CD4-positive, alpha-beta T cell treated with Interleukin-1 beta for 1 hour (primary cell): ENCODE results near the gene ABCA13.

Experiments
- DNase-seq, 2 donors: peaks; one replicate each; pipeline ENCODE4 v3.0.0-alpha.2; 2020 to 2022

Gene ABCA13

DNA sequence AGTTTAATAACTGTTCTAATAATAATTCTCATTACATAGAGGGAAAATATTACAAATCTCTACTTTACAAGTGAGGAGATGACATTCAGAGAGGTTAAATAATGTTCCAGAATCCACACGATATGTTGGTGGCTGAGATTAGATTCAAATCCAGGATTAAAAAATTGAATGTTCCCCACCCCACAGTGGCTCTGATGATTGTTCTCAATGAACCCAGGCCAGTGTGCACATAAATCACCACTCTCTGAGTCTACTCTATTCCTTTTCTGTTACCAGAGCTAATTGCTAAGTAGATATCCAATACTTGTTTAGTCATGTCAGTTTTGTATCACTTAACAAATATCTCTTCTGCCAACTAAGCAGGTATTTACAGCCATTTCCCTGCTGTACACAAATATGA, 281.0 kb downstream of the ABCA13 start:
- DNase-seq = no peak

- DNase-seq = no peak
Measured at GRCh38 chr7:48454750-48455192, 283.5 kb downstream of the ABCA13 start.

DNA sequence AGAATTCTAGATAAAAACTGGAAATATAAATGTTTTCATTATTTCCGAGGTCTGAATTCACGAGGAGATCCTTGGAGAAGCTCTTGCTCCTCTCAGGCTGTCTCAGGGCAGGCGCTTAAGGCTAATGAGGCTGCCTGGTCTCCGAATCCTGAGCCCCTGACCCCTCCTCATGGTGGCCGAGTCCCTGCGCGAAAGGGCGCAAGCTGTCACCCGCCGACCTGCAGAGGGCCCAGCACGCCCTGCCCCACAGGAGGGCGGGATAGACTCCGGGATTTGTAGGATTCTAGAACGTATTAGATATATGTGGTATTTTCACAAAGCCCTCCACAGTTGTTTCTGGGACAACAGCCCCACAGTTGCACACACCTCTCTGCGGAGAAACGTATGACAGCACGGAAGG, 284.1 kb downstream of the ABCA13 start:
- DNase-seq = no peak

GRCh38 chr7:48458701-48459524, 287.7 kb downstream of the ABCA13 start:
- no peak for DNase-seq

- no peak for DNase-seq
Measured at GRCh38 chr7:48466713-48467112, 295.5 kb downstream of the ABCA13 start.

DNA sequence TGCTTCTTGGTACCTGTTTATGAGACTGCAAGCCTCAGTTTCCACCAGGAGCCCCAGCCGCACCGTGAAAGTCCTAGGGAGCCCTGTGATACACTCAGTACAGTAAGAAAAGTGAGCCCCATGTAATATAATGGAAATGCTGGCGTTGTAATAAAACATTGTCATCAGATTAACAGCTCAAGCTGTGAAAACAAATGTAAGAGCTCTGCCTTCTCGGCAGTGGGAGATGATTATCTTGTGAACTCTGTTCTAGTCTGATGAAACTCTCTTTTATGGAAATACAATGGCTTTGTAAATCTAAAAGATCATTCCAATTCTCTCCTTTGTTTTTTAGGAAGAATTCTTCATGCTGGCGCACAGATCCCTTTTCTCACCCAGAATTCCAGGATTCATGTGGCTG, 299.9 kb downstream of the ABCA13 start:
- no peak for DNase-seq

GRCh38 chr7:48472640-48473039, 301.4 kb downstream of the ABCA13 start:
- no peak for DNase-seq

GRCh38 chr7:48473205-48473865, 302.1 kb downstream of the ABCA13 start:
- DNase-seq = no peak

- DNase-seq = no peak
Measured at GRCh38 chr7:48481235-48481634, 310.0 kb downstream of the ABCA13 start.

- DNase-seq = no peak
Measured at GRCh38 chr7:48497521-48497920, 326.3 kb downstream of the ABCA13 start.

DNA sequence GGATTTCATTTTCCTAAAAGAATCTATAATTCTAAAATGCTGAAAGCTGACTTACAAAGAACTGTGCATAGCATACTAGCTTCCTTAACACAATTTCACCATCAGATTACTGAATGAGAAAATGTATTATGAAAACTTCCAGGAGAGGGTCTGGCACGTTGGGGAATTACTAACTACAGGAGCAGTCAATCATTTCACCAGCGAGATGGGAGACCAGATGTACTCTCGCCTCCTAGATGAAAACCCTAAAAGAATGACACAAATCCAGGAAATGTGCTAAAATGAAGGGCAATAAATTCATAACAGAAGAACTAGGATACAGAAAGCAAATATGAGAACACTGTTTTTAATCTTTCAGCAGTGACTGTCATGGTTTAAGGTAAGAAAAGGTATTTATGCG, 330.8 kb downstream of the ABCA13 start:
- no peak for DNase-seq

DNA sequence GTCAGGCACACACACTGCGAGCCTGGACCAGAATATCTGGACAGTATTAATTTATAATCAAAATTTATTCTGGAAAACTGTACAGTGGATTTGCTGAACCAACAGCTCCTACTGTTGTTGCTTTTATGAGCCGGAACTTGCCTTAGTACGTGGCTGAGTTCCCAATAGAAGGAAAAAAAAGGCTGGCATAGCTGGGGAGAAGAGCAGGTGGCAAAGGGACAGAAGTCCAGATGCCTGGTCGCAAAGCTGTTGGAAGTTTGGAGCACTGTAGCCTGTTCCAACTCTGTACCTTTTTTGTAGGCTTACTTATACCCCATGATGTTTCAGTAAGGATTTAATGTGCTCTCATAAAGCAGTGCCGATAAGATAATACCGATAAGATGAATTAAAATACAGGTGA, 333.8 kb downstream of the ABCA13 start:
- DNase-seq = no peak

GRCh38 chr7:48505466-48505865, 334.2 kb downstream of the ABCA13 start:
- no peak for DNase-seq

GRCh38 chr7:48506569-48506968, 335.3 kb downstream of the ABCA13 start:
- DNase-seq = no peak

DNA sequence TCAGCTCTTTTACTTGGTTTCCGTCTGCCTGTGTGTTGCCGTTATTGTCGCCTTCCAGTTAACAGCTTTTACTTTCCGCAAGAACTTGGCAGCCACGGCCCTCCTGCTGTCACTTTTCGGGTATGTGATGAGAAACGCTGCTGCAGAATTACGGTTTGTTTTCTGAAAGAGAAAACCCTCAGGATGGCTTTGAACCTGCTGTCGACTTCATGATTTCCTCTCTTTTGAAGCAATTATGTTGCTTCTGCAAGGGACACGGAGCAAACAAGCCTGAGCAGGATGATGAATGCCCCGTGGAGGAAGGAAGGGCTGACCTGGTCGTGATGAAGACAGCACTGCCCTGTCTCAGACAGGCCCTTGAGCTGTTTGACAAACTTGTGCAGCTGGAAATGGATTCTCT, 339.8 kb downstream of the ABCA13 start:
- DNase-seq = no peak

- no peak for DNase-seq
Measured at GRCh38 chr7:48512892-48513291, 341.6 kb downstream of the ABCA13 start.

GRCh38 chr7:48515171-48515570, 343.9 kb downstream of the ABCA13 start:
- DNase-seq = no peak

DNA sequence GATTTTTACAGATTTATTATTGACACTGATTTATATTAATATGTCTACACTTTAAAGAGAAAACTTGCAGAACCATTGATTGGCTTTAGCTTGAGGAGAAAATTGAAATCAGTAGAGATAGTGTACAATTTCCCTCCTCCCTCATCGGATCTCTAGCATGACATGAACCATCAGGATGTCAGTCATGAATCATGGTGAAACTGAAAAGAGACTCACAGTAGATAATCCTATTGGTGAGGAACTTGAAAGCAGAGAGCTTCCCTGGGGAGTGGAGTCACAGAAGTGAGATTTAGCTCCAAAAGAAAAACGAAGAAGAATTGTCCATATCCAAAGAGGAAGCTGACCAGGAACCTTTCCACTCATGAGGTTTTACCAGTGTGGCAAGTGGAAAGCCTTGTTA, 346.8 kb downstream of the ABCA13 start:
- no peak for DNase-seq

DNA sequence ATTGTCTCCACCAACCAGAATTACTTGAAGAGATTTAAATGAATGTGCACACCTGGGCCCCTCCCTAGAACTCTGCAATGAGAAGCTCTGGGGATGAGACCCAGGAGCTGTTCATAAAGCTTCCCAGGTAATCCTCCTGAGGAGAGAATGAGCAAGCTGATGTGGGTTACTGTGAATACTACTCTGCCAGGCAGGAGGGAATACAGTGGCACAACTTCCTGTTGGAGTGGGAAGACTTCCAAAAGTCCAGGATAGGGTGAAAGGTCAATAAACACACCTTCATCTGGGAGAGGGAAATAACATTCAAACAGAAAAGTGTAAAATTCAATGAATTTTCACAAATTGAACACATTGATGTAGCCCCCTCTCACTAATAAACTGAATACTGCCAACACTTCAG, 351.4 kb downstream of the ABCA13 start:
- DNase-seq = no peak

GRCh38 chr7:48525736-48526732, 354.8 kb downstream of the ABCA13 start:
- DNase-seq = no peak

DNA sequence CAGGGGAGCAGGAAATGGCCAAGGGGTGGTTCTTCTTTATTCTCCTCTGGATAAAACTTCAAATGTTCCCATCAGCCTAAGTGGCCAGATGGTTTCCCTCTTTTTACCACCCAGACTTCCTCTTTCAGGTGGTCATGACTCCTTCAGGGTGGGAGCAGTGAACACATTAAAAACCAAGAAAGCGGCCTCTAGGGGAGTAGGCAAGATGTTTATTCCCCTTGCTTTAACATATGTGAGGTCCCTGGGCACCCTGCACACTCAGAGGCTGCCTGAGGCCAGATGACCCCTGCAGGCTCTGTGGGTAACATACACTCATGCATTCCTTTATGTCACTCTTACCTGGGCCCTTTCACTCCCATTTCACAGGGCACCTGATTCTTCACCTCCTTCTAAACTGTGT, 357.4 kb downstream of the ABCA13 start:
- DNase-seq = no peak

DNA sequence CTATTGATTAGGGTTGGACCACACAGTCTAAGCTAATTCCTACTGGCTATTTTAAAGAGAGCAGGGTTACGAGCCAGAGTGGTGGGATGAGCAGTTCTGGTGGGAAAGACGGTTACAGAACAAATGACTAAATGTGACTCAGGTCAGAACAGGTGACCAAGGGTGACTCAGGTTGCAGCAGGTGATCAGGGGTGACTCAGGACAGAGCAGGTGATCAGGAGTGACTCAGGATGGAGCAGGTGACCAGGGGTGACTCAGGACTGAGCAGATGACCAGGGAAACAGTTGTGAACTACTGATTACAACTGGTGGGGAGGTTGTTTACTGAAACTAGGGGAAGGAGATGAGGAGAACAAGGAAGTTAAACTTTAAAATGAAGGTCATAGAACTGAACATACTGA, 366.3 kb downstream of the ABCA13 start:
- DNase-seq = no peak

GRCh38 chr7:48540746-48541145, 369.5 kb downstream of the ABCA13 start:
- no peak for DNase-seq
